Suprapubic skin (tissue), 4 donors: ENCODE results near the gene OR4C45. TPM values are rescaled to one million over a fixed set of nuclear protein-coding genes. Genes with fewer than 3 reads are reported as not detected.

Experiments used
- DNase-seq, 2 donors: peaks; one replicate each; pipeline ENCODE4 v3.0.0-alpha.2; 2019; ENCODE audit warnings: low spot score in 2 of 2
- H3K27ac ChIP-seq: fragments of 200-600 bp; sonication (generic); one replicate; pipeline ENCODE4 v1.5.1; 2019
- H3K27me3 ChIP-seq: fragments of 200-600 bp; sonication (generic); one replicate; pipeline ENCODE4 v1.5.1; 2019
- H3K36me3 ChIP-seq: fragments of 200-600 bp; sonication (generic); one replicate; pipeline ENCODE4 v1.5.1; 2019
- H3K4me1 ChIP-seq: fragments of 200-600 bp; sonication (generic); one replicate; pipeline ENCODE4 v1.5.1; 2019
- H3K4me3 ChIP-seq: fragments of 200-600 bp; sonication (generic); one replicate; pipeline ENCODE4 v1.5.1; 2019; ENCODE audit warnings: mild to moderate bottlenecking
- H3K9me3 ChIP-seq: fragments of 200-600 bp; sonication (generic); one replicate; pipeline ENCODE4 v1.5.1; 2019
- CTCF ChIP-seq, 2 donors: fragments of 200-600 bp in 1 of 2; fragments of 450-650 bp in 1 of 2; sonication (generic) in 1 of 2; IDR thresholded peaks; one replicate each; pipeline ENCODE4 v1.5.1; 2016 to 2019; ENCODE audit warnings: antibody characterized with exemption in 2 of 2, mild to moderate bottlenecking in 1 of 2, moderate library complexity in 1 of 2
- EP300 ChIP-seq: sonication (generic); formaldehyde crosslinking; IDR thresholded peaks from one replicate; pipeline ENCODE4 v1.6.1; 2017; ENCODE audit warnings: antibody characterized with exemption
- POLR2A ChIP-seq, 2 donors: fragments of 450-650 bp; IDR thresholded peaks; one replicate each; pipeline ENCODE4 v1.6.1; 2017; ENCODE audit warnings: antibody characterized with exemption in 2 of 2, mild to moderate bottlenecking in 2 of 2, moderate library complexity in 2 of 2
- POLR2AphosphoS5 ChIP-seq, 3 donors: sonication (generic); formaldehyde crosslinking; IDR thresholded peaks; one replicate each; pipeline ENCODE4 v1.6.1; 2017; ENCODE audit warnings: antibody characterized with exemption in 3 of 3
- WGBS: methylation state at CpG from one replicate; pipeline ENCODE4 v1.1.5; 2018; 5-methylcytosine and 5-hydroxymethylcytosine counted together
- total RNA-seq, 4 donors: library from RNA; depleted of rRNA; stranded (reverse); fragments of >200 nt; gene quantifications; one replicate each; pipeline ENCODE4 v1.1.0, GENCODE V29; 2016

OR4C45 gene
- total RNA-seq, 4 donors from 2014 or later, result not detected

DNA sequence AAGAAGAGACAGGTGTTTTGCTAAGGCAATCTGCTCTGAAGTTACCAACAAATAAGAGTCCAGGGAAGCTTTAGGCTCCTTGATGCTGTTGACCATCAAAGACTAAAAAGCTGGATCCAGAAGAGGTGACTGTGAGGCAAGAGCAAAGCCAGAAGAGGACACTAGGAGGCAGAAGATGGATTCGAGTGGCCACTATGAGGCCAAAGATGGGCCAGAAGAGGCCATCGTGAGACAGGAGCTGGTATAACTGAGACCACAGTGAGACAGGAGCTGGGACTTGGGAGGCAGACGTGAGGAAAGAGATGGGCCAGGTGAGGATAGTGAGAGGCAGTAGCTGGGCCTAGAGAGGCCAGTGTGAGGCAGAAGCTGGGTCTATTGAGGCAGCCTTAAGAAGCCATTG, 37.7 kb downstream of the OR4C45 start:
- 78% methylated on average over 3 of the region's 3 CpGs for WGBS
- Histone ChIP-seq H3K27me3 (no peaks in the 10 kb centered on the region), H3K27ac (no peak overlapping the region), H3K4me3 (no peak overlapping the region), H3K9me3 (peaks cover 14% of the 10 kb centered on the region), H3K4me1 (no peaks in the 10 kb centered on the region), H3K36me3 (no peaks in the 10 kb centered on the region)
- no peak for DNase-seq
- TF ChIP-seq EP300 (no peak), POLR2A (IDR thresholded peaks at IDR 0.05) (no peak), CTCF (IDR thresholded peaks at IDR 0.05) (no peak), POLR2AphosphoS5 (IDR thresholded peaks at IDR 0.05) (no peak)

DNA sequence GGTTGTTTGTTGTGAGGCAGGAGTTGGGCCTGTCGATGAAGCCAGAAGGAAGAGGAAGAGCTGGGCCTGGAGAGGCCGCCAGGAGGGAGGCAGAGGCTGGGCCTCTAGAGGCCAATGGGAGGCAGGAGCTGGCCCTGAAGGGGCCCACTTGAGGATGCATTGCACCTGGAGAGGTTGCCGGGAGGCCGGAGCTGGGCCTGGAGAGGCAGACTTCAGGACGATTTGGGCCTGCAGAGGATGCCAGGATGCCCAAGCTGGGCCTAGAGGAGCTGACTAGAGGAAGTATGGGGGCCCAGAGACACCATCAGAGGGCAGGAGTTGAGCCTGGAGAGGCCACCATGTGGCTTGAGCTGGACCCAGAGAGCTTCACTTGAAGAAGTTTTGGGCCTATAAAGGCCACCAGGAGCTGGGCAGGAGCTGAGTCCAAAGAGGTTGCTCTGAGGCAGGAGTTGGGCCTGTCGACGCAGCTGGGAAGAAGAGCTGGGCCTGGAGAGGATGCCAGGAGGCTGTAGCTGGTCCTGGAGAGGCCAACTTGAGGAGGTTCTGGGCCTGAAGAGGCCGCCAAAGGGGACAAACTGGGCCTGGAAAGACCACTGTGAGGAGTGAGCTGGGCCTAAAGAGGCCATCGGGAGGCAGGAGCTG, 39.0 kb downstream of the OR4C45 start:
- 73% methylated on average over 9 of the region's 9 CpGs for WGBS
- Histone ChIP-seq H3K27ac (no peak overlapping the region), H3K9me3 (peaks cover 14% of the 10 kb centered on the region), H3K27me3 (no peaks in the 10 kb centered on the region), H3K4me1 (no peaks in the 10 kb centered on the region), H3K36me3 (no peaks in the 10 kb centered on the region), H3K4me3 (no peak overlapping the region)
- TF ChIP-seq POLR2AphosphoS5 (IDR thresholded peaks at IDR 0.05) (no peak), CTCF (IDR thresholded peaks at IDR 0.05) (no peak), EP300 (no peak), POLR2A (IDR thresholded peaks at IDR 0.05) (no peak)
- DNase-seq, result no peak

DNA sequence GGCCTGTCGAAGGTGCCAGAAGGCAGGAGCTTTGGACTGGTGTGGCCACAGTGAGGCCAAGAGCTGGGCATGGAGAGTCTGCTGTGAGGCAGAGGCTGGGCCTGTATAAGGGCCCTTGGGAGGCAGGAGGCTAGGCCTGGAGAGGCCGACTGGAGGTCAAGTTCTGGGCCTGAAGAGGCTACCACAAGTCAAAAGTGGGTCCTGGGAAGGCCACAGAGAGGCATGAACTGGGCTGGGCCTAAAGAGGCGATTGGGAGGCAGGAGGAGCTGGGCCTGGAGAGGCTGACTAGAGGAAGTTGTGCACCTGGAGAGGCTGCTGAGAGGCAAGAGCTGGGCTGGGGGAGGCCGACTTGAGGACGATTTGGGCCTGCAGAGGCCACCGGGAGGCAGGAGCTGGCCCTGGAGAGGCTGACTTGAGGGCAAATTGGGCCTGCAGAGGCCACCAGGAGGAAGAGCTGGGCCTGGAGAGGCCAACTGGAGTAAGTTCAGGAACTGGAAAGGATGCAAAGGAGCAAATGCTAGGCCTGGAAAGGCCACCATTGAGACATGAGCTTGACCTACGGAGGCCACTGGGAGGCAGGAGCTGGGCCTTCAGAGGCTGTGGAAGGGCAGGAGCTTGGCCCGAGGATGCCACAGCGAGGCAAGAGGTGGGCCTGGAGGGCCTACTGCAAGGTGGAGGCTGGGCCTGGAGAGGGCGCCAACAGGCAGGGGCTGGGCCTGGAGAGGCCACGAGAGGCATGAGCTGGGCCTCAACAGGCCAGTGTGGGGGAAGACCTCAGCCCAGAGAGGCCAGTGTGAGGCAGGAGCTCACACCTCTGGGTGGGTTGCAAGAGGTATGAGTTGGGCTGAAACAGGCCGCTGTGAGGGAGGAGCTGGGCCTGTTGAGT, 39.8 kb downstream of the OR4C45 start:
- no peaks in the 10 kb centered on the region for H3K4me1 ChIP-seq
- H3K27me3 ChIP-seq, result no peaks in the 10 kb centered on the region
- no peak overlapping the region for H3K4me3 ChIP-seq
- peaks cover 14% of the 10 kb centered on the region for H3K9me3 ChIP-seq
- H3K36me3 ChIP-seq, result no peaks in the 10 kb centered on the region
- no peak for DNase-seq
- H3K27ac ChIP-seq, result no peak overlapping the region
- WGBS, result 79% methylated on average over 11 of the region's 12 CpGs
- no peak for TF ChIP-seq POLR2AphosphoS5 (IDR thresholded peaks at IDR 0.05)
- no peak for TF ChIP-seq POLR2A (IDR thresholded peaks at IDR 0.05)
- no peak for TF ChIP-seq EP300
- TF ChIP-seq CTCF (IDR thresholded peaks at IDR 0.05), result no peak

DNA sequence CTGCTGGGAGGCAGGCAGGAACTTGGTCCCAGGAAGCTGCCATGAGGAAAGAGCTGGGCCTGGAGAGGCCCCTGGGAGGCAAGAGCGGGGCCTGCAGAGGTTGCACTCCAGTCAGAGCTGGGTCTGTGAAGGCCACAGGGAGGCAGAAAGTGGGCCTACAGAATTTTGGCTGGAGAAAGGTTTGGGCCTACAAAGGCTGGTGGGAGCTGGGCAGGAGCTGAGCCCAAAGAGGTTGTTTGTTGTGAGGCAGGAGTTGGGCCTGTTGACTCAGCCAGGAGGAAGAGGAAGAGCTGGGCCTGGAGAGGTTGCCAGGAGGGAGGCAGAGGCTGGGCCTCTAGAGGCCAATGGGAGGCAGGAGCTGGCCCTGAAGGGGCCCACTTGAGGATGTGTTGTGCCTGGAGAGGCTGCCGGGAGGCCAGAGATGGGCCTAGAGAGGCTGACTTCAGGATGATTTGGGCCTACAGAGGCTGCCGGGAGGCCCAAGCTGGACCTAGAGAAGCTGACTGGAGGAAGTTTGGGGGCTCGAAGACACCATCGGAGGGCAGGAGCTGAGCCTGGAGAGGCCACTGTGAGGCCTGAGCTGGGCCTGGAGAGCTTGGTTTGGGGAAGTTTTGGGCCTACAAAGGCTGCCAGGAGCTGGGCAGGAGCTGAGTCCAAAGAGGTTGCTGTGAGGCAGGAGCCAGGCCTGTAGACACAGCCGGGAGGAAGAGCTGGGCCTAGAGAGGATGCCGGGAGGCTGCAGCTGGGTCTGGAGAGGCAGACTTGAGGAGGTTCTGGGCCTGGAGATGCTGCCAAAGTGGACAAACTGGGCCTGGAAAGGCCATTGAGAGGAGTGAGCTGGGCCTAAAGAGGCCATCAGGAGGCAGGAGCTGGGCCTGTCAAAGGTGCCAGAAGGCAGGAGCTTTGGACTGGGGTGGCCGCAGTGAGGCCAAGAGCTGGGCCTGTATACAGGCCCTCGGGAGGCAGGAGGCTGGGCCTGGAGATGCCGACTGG, 40.7 kb downstream of the OR4C45 start:
- WGBS, result 85% methylated on average over 7 of the region's 10 CpGs
- TF ChIP-seq CTCF (IDR thresholded peaks at IDR 0.05), result no peak
- no peak for TF ChIP-seq EP300
- no peak for TF ChIP-seq POLR2A (IDR thresholded peaks at IDR 0.05)
- DNase-seq, result no peak

More for the DNA sequence above, 40.7 kb downstream of the OR4C45 start:
- no peak overlapping the region for H3K4me3 ChIP-seq
- H3K4me1 ChIP-seq, result no peaks in the 10 kb centered on the region
- no peaks in the 10 kb centered on the region for H3K36me3 ChIP-seq
- peaks cover 18% of the 10 kb centered on the region for H3K9me3 ChIP-seq
- no peak overlapping the region for H3K27ac ChIP-seq
- H3K27me3 ChIP-seq, result no peaks in the 10 kb centered on the region
